ENCODE measurements around the gene DNAL1. TPM values are rescaled to one million over a fixed set of nuclear protein-coding genes. Genes with fewer than 3 reads are reported as not detected.

DNAL1 gene
- total and polyA plus RNA-seq, 2 of the 4 experiments (the other 2 are of a cell fraction): 4.5 to 5.4 TPM

GRCh38 chr14:73674986-73675385 lies 30.2 kb downstream of the DNAL1 start:
- Histone ChIP-seq H3K56ac (ENCODE audit: extremely low read depth, insufficient read depth, low read length) (no peak overlapping the region), H2BK120ac (ENCODE audit: low read depth, low read length) (no peak overlapping the region), H3K23ac (ENCODE audit: low read depth, low read length) (no peak overlapping the region), H3K9me3 (ENCODE audit: control insufficient read depth, insufficient read depth, low read length) (no peaks in the 10 kb centered on the region), H3K36me3 (ENCODE audit: control insufficient read depth, insufficient read depth, low read length) (no peaks in the 10 kb centered on the region; the same call in 1 of the 2 replicates), H4K8ac (ENCODE audit: low read depth in 2 of 2, low read length in 2 of 2) (no peak overlapping the region), H3K27ac (ENCODE audit: insufficient read depth, low read length) (no peak overlapping the region), H2BK20ac (ENCODE audit: low read depth, low read length) (no peak overlapping the region), H3K4me3 (ENCODE audit: insufficient read depth, low read depth, low read length) (no peak overlapping the region), H2BK15ac (ENCODE audit: low read depth, low read length) (no peak overlapping the region), H2AFZ (replicated peaks; ENCODE audit: low read length, poor library complexity) (no peak overlapping the region), H3K18ac (ENCODE audit: low read depth, low read length) (no peak overlapping the region), H3K4me2 (ENCODE audit: low read depth, low read length) (no peak overlapping the region), H3K9ac (ENCODE audit: low read depth, low read length) (no peak overlapping the region), H3K4ac (ENCODE audit: low read depth, low read length) (no peak overlapping the region), H2BK5ac (ENCODE audit: low read depth, low read length, poor library complexity, severe bottlenecking) (no peak overlapping the region), H2AK9ac (replicated peaks; ENCODE audit: low read depth, low read length, poor library complexity) (no peak overlapping the region), H3K4me1 (ENCODE audit: control insufficient read depth, insufficient read depth, low read length) (no peaks in the 10 kb centered on the region), H3K79me1 (ENCODE audit: low read depth in 1 of 2, low read length in 2 of 2) (no peaks in the 10 kb centered on the region), H2AK5ac (ENCODE audit: low read depth, low read length) (no peak overlapping the region), H4K5ac (ENCODE audit: low read depth, low read length) (no peak overlapping the region), H3K27me3 (ENCODE audit: control insufficient read depth, insufficient read depth, low read length) (no peaks in the 10 kb centered on the region), H3K14ac (replicated peaks; ENCODE audit: low read depth, low read length) (no peak overlapping the region), H3K9me1 (ENCODE audit: insufficient read depth, low read length) (no peaks in the 10 kb centered on the region; the same call in 1 of the 2 replicates), H4K91ac (ENCODE audit: insufficient read depth, low read depth, low read length) (no peak overlapping the region), H4K20me1 (ENCODE audit: insufficient read depth, low read length) (no peaks in the 10 kb centered on the region)
- intact Hi-C loops (cut with micrococcal nuclease): no loop called here
- TF ChIP-seq BHLHE40 (IDR thresholded peaks at IDR 0.05; ENCODE audit: low read depth, low read length) (no peak), POLR2A (IDR thresholded peaks at IDR 0.05; ENCODE audit: low read depth, low read length) (no peak)
- no TSS peak for BruUV-seq (replicated peaks)
- ChIA-PET CTCF (no interaction called here), POLR2A (ENCODE audit: unreplicated experiment) (interaction anchor here (0.6 kb wide), 1 partner anchor 38 kb away, joined by 3 read pairs; no protein-coding TSS in a partner anchor)
- dilution Hi-C loops (cut with HindIII; ENCODE audit: low sequenced_read_pairs, unreplicated experiment): no loop called here
- WGBS, 2 experiments (ENCODE audit: extremely low coverage in 2 of 2, insufficient read length in 1 of 2): no CpG with 5 or more reads among the region's 3 CpGs
- DNase-seq (no peak), ATAC-seq (ENCODE audit: low read depth) (no peak)
- in situ Hi-C loops (cut with MboI; ENCODE audit: low sequenced_read_pairs): no loop called here

Data from IMR-90 (cell line).